Endodermal cell (in vitro differentiated cells): ENCODE results near the gene CLCNKB. TPM values are rescaled to one million over a fixed set of nuclear protein-coding genes. Genes with fewer than 3 reads are reported as not detected.

ENCODE experiments used
- DNase-seq: peaks from one replicate; pipeline ENCODE4 v3.0.0-alpha.2; 2017
- H3K27ac ChIP-seq: 2 replicates; pipeline ENCODE4 v1.5.1; 2013; ENCODE audit warnings: mild to moderate bottlenecking, low read depth, low read length, moderate library complexity
- H3K27me3 ChIP-seq: 2 replicates; pipeline ENCODE4 v1.6.1; 2013; ENCODE audit warnings: mild to moderate bottlenecking, low read length, moderate library complexity; ENCODE audit not compliant: insufficient read depth, control insufficient read depth, poor library complexity, severe bottlenecking
- H3K36me3 ChIP-seq: 2 replicates; pipeline ENCODE4 v1.7.0; 2013; ENCODE audit warnings: mild to moderate bottlenecking, low read length, moderate library complexity; ENCODE audit not compliant: control insufficient read depth, insufficient read depth
- H3K4me1 ChIP-seq: one replicate; pipeline ENCODE4 v1.7.0; 2013; ENCODE audit warnings: low read length; ENCODE audit not compliant: control insufficient read depth, insufficient read depth
- H3K4me3 ChIP-seq: 2 replicates; pipeline ENCODE4 v1.5.1; 2013; ENCODE audit warnings: mild to moderate bottlenecking, low read length, moderate library complexity
- H3K9ac ChIP-seq: 2 replicates; pipeline ENCODE4 v1.6.1; 2013; ENCODE audit warnings: mild to moderate bottlenecking, low read length, moderate library complexity; ENCODE audit not compliant: poor library complexity, severe bottlenecking; ENCODE audit errors: extremely low read depth
- H3K9me3 ChIP-seq: 2 replicates; pipeline ENCODE4 v1.6.1; 2013; ENCODE audit warnings: mild to moderate bottlenecking, low read length, moderate library complexity; ENCODE audit not compliant: control insufficient read depth
- H3K27ac Mint-ChIP-seq: 2 replicates; pipeline ENCODE4 v1.8.0; 2020; ENCODE audit warnings: mixed read lengths
- H3K27me3 Mint-ChIP-seq: 2 replicates; pipeline ENCODE4 v1.8.0; 2021; ENCODE audit warnings: mild to moderate bottlenecking, mixed read lengths; ENCODE audit not compliant: insufficient read depth
- H3K36me3 Mint-ChIP-seq: 2 replicates; pipeline ENCODE4 v1.8.0; 2020; ENCODE audit warnings: low read depth, mixed read lengths
- H3K4me1 Mint-ChIP-seq: 2 replicates; pipeline ENCODE4 v1.8.0; 2020; ENCODE audit warnings: mixed read lengths
- H3K4me3 Mint-ChIP-seq: 2 replicates; pipeline ENCODE4 v1.8.0; 2020; ENCODE audit warnings: mild to moderate bottlenecking, moderate library complexity, mixed read lengths
- H3K9me3 Mint-ChIP-seq: 2 replicates; pipeline ENCODE4 v1.8.0; 2020; ENCODE audit warnings: mild to moderate bottlenecking, mixed read lengths
- WGBS, 2 experiments: methylation state at CpG; one replicate each; pipeline versions ENCODE4 v1.1.5 to v1.1.7; 2013; ENCODE audit warnings: missing lambda C conversion rate in 2 of 2, mixed read lengths in 1 of 2; ENCODE audit not compliant: insufficient coverage in 1 of 2, insufficient read length in 1 of 2; 5-methylcytosine and 5-hydroxymethylcytosine counted together
- total RNA-seq, 2 donors: library from RNA; stranded (reverse); fragmentation: NEBNext Ultra II Directional in 1 of 2; extraction: Animal tissue kit (Norgen Biotek cat#: 25700) in 1 of 2; gene quantifications; 2 replicates in 1 of 2; 3 replicates in 1 of 2; pipeline ENCODE4 v1.2.1, GENCODE V29; 2021
- TF ChIP-seq, protein P1 (sequence below): fragments of 200-600 bp; sonication (generic); conservative IDR thresholded peaks from 2 replicates; pipeline ENCODE4 v1.5.0; 2021; ENCODE audit warnings: antibody characterized with exemption, mild to moderate bottlenecking

Gene CLCNKB
- total RNA-seq, 2 donors from 2014 or later: 3.6 to 3.7 TPM

DNA sequence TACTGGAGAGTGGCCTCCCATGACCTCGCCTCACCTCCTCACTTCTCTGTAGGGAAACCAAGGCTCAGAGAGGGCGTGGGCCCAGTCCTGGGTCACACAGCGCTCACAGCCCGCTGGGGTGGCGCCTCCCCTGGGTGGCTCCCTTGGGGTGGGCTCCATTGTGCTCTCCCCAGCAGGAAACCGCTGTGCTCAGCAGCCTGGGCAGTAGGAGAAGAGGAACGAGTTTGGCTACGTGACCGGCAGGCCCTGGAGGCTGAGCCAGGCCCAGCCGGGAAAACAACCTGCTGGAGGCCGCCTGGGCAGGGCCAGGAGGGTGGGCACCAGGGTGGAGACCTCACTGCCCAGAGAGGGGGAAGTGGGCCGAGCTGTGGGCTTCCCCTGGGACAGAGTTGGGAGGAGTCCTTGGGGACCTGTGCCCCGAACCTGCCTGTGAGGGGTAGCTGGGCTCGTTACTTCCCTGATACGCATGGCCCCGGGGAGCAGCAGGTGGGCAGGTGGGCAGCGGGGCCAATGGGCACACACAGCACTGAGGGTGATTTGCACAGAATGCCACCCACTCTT, 44.8 kb downstream of the CLCNKB start:
- WGBS, 2 experiments: 89 to 93% methylated on average over 9 to 17 of the region's 17 CpGs
- H3K36me3 ChIP-seq: no peaks in the 10 kb centered on the region
- H3K27ac ChIP-seq: no peak overlapping the region
- Mint-ChIP-seq H3K4me1 (peaks cover 6% of the 10 kb centered on the region), H3K4me3 (no peak overlapping the region), H3K27ac (no peak overlapping the region), H3K36me3 (no peaks in the 10 kb centered on the region), H3K27me3 (no peaks in the 10 kb centered on the region), H3K9me3 (no peaks in the 10 kb centered on the region)
- TF ChIP-seq, protein P1, sequence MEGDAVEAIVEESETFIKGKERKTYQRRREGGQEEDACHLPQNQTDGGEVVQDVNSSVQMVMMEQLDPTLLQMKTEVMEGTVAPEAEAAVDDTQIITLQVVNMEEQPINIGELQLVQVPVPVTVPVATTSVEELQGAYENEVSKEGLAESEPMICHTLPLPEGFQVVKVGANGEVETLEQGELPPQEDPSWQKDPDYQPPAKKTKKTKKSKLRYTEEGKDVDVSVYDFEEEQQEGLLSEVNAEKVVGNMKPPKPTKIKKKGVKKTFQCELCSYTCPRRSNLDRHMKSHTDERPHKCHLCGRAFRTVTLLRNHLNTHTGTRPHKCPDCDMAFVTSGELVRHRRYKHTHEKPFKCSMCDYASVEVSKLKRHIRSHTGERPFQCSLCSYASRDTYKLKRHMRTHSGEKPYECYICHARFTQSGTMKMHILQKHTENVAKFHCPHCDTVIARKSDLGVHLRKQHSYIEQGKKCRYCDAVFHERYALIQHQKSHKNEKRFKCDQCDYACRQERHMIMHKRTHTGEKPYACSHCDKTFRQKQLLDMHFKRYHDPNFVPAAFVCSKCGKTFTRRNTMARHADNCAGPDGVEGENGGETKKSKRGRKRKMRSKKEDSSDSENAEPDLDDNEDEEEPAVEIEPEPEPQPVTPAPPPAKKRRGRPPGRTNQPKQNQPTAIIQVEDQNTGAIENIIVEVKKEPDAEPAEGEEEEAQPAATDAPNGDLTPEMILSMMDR: no peak
- DNase-seq: peak; percentile 44
- no peak overlapping the region for H3K9ac ChIP-seq
- no peaks in the 10 kb centered on the region for H3K9me3 ChIP-seq
- H3K27me3 ChIP-seq: no peaks in the 10 kb centered on the region
- peaks cover 6% of the 10 kb centered on the region for H3K4me1 ChIP-seq
- H3K4me3 ChIP-seq: no peak overlapping the region

GRCh38 chr1:16088996-16089395, 45.4 kb downstream of the CLCNKB start:
- TF ChIP-seq, protein P1: no peak
- H3K27ac ChIP-seq: no peak overlapping the region
- no peaks in the 10 kb centered on the region for H3K9me3 Mint-ChIP-seq
- no peaks in the 10 kb centered on the region for H3K36me3 Mint-ChIP-seq
- no peak overlapping the region for H3K27ac Mint-ChIP-seq
- H3K27me3 Mint-ChIP-seq: no peaks in the 10 kb centered on the region
- no peak overlapping the region for H3K4me3 ChIP-seq
- DNase-seq: peak; percentile 54
- WGBS, 2 experiments: 88 to 96% methylated on average over 4 to 9 of the region's 9 CpGs
- no peak overlapping the region for H3K9ac ChIP-seq
- H3K36me3 ChIP-seq: no peaks in the 10 kb centered on the region
- H3K4me1 ChIP-seq: peaks cover 6% of the 10 kb centered on the region
- no peaks in the 10 kb centered on the region for H3K27me3 ChIP-seq
- no peaks in the 10 kb centered on the region for H3K9me3 ChIP-seq
- H3K4me1 Mint-ChIP-seq: peaks cover 12% of the 10 kb centered on the region
- H3K4me3 Mint-ChIP-seq: no peak overlapping the region

GRCh38 chr1:16090076-16090826, 46.7 kb downstream of the CLCNKB start:
- 95 to 98% methylated on average over 5 of the region's 5 CpGs for WGBS, 2 experiments
- no peak overlapping the region for H3K9ac ChIP-seq
- no peak overlapping the region for H3K27ac ChIP-seq
- no peaks in the 10 kb centered on the region for H3K9me3 Mint-ChIP-seq
- no peaks in the 10 kb centered on the region for H3K9me3 ChIP-seq
- no peak overlapping the region for H3K27ac Mint-ChIP-seq
- no peaks in the 10 kb centered on the region for H3K27me3 ChIP-seq
- no peak for DNase-seq
- H3K36me3 ChIP-seq: no peaks in the 10 kb centered on the region
- no peaks in the 10 kb centered on the region for H3K36me3 Mint-ChIP-seq
- TF ChIP-seq, protein P1: no peak
- H3K4me3 Mint-ChIP-seq: no peak overlapping the region
- no peaks in the 10 kb centered on the region for H3K27me3 Mint-ChIP-seq
- peaks cover 6% of the 10 kb centered on the region for H3K4me1 ChIP-seq
- peaks cover 13% of the 10 kb centered on the region for H3K4me1 Mint-ChIP-seq
- H3K4me3 ChIP-seq: no peak overlapping the region
